ENCODE data around the gene MEI1.
"Not testable (repeated sequence)": the region's sequence is repeated elsewhere in the genome, so short reads cannot be mapped to it uniquely, and the experiment has no call there.

Gene MEI1

GRCh38 chr22:41699264-41700107 is at the start of gene MEI1:
Gene MEI1, plus strand, starts transcription at chr22:41699503. Its CDS starts 36 bp downstream, at chr22:41699539.
- peak; percentile 85 for DNase-seq

GRCh38 chr22:41650229-41650628 is 49.1 kb upstream of the MEI1 start:
- no peak for DNase-seq

- DNase-seq = no peak
Measured at GRCh38 chr22:41650821-41651220, 48.5 kb upstream of the MEI1 start.

GRCh38 chr22:41654322-41654721 is 45.0 kb upstream of the MEI1 start:
- no peak for DNase-seq

- DNase-seq = no peak
Measured at GRCh38 chr22:41656556-41656955, 42.7 kb upstream of the MEI1 start.

GRCh38 chr22:41657709-41658108 is 41.6 kb upstream of the MEI1 start:
- no peak for DNase-seq

- DNase-seq = no peak
Measured at GRCh38 chr22:41658869-41659268, 40.4 kb upstream of the MEI1 start.

- DNase-seq = no peak
Measured at GRCh38 chr22:41659941-41660340, 39.4 kb upstream of the MEI1 start.

GRCh38 chr22:41660416-41660815 is 38.9 kb upstream of the MEI1 start:
- no peak for DNase-seq

GRCh38 chr22:41661088-41661487 is 38.2 kb upstream of the MEI1 start:
- no peak for DNase-seq

- no peak for DNase-seq
Measured at GRCh38 chr22:41661713-41662112, 37.6 kb upstream of the MEI1 start.

- DNase-seq = not testable (repeated sequence)
Measured at GRCh38 chr22:41663594-41663993, 35.7 kb upstream of the MEI1 start.

GRCh38 chr22:41664490-41664889 is 34.8 kb upstream of the MEI1 start:
- DNase-seq = no peak

- DNase-seq = no peak
Measured at GRCh38 chr22:41664951-41665350, 34.4 kb upstream of the MEI1 start.

- DNase-seq = no peak
Measured at GRCh38 chr22:41668971-41669911, 30.1 kb upstream of the MEI1 start.

GRCh38 chr22:41672096-41672495 is 27.2 kb upstream of the MEI1 start:
- not testable (repeated sequence) for DNase-seq

GRCh38 chr22:41672780-41673509 is 26.4 kb upstream of the MEI1 start:
- DNase-seq = no peak

- no peak for DNase-seq
Measured at GRCh38 chr22:41674846-41675340, 24.4 kb upstream of the MEI1 start.

- no peak for DNase-seq
Measured at GRCh38 chr22:41676134-41676533, 23.2 kb upstream of the MEI1 start.

- DNase-seq = no peak
Measured at GRCh38 chr22:41681616-41682015, 17.7 kb upstream of the MEI1 start.

- peak; percentile 86 for DNase-seq
Measured at GRCh38 chr22:41682033-41682807, 17.1 kb upstream of the MEI1 start.

GRCh38 chr22:41683052-41683451 is 16.3 kb upstream of the MEI1 start:
- DNase-seq = no peak
